ENCODE measurements around the gene DCC.

The DCC gene

DNA sequence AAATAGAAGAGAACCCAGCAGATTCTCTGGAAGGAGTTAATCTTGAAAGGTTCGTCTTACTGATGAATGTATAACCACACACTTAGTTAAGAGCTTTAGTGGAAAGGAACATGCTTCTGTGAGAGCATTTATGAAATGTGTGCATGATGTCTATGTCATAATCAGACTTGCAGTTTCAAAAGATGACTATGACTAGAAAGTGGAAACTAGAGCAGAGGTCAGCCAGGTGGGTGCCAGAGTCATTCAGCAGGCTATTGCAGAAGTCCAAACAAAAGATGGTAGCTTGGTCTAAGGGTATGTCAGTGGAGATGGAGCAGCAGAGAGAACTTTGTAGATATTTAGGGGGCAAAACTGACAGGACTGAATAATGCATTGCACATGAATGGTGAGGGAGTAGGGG lies 825.8 kb downstream of the DCC start:
- H3K4me3 ChIP-seq (replicated peaks; ENCODE audit: low read depth, low read length), result no peak overlapping the region
- no peak for TF ChIP-seq CTCF (IDR thresholded peaks at IDR 0.05; ENCODE audit: low read depth, low read length, missing control alignments)
- no peak for DNase-seq (ENCODE audit: extremely low read depth, low read depth)

DNA sequence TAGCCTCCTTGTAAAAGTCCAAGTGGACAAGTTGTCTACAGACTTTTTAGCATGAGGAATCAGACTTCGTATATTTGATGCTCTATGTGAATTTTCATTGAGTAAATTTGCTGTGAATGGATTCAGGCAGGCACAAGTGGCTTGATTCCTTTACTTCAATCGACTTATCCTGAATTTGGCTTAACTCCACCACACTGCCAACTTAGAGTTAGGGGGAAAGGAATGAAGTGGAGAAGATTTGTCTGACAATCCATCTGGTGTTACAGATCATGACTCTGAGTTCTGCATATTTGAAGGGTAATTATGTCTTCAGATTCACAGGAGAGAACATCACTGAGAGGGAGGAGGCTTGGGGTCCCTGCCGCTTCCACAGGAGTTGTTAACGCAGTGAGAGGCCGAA lies 829.3 kb downstream of the DCC start:
- DNase-seq (ENCODE audit: extremely low read depth, low read depth), result no peak
- no peak overlapping the region for H3K4me3 ChIP-seq (replicated peaks; ENCODE audit: low read depth, low read length)
- TF ChIP-seq CTCF (IDR thresholded peaks at IDR 0.05; ENCODE audit: low read depth, low read length, missing control alignments), result no peak

DNA sequence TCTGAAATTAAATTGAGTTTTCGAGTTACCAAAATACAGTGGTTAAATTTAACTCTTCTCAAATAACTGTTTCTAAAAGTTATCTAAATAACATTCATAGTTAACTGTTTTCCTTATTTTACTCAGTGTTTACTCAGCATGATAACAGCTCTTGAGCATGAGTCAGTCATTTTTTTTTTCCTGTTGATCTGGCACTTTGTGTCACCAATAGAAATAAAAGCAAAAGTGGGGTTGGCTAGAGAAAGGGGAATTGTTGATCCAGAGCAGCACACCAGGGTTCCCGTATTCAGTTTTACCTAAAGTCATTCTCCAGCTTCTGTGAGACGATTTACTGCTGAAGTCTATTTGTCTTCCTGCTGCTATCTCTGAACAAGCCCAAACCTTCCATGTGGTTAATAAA lies 851.6 kb downstream of the DCC start:
- no peak for DNase-seq (ENCODE audit: extremely low read depth, low read depth)
- H3K4me3 ChIP-seq (replicated peaks; ENCODE audit: low read depth, low read length), result no peak overlapping the region
- TF ChIP-seq CTCF (IDR thresholded peaks at IDR 0.05; ENCODE audit: low read depth, low read length, missing control alignments), result no peak

DNA sequence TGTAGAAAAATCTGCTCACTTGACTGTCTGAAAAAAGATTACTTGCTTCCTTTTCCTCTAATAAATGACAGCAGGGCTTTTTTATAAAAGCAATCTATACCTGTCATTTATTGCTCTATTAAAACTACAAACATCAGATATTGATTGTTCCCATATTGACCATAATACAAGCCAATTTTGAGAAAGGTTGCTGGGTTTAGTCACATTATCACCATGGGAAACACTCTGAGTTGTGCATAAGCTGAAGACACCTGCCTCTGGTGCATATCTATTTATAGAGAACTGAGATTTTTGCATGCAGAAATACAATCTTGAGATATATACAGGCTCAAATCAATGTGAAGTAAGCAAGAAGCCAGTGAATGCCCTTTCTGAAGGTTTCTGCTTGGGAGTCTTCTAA lies 853.9 kb downstream of the DCC start:
- H3K4me3 ChIP-seq (replicated peaks; ENCODE audit: low read depth, low read length), result no peak overlapping the region
- TF ChIP-seq CTCF (IDR thresholded peaks at IDR 0.05; ENCODE audit: low read depth, low read length, missing control alignments), result no peak
- no peak for DNase-seq (ENCODE audit: extremely low read depth, low read depth)

DNA sequence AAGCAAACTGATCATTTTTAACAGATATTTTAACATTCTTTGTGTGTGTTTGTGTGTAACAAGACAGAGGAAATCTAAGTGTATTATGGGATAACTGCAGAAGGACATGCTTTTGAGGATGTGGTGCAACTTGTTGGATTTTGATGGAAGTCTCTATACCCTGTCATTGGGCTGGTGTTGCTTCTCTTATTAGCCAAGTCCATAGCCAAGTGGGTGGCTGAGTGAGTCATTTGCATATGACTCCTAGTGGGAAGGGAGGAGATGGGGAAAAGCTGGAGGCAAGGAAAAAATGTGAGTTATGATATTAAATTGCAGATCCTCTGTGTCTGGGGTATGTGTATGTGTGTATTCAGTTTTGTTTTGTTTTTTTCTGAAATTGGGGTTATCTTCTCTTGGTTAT lies 879.9 kb downstream of the DCC start:
- no peak for TF ChIP-seq CTCF (IDR thresholded peaks at IDR 0.05; ENCODE audit: low read depth, low read length, missing control alignments)
- no peak for DNase-seq (ENCODE audit: extremely low read depth, low read depth)
- H3K4me3 ChIP-seq (replicated peaks; ENCODE audit: low read depth, low read length), result no peak overlapping the region

GRCh38 chr18:53224128-53224778 lies 884.3 kb downstream of the DCC start:
- no peak overlapping the region for H3K4me3 ChIP-seq (replicated peaks; ENCODE audit: low read depth, low read length)
- TF ChIP-seq CTCF (IDR thresholded peaks at IDR 0.05; ENCODE audit: low read depth, low read length, missing control alignments), result no peak
- no peak for DNase-seq (ENCODE audit: extremely low read depth, low read depth)

All from HFF-Myc (cell line).